GM19324 (cell line): ENCODE measurements around the gene GRM4.
"Not testable (repeated sequence)": the region's sequence is repeated elsewhere in the genome, so short reads cannot be mapped to it uniquely, and the experiment has no call there.

ENCODE experiments used
- ATAC-seq: cut with Tn5 transposase; IDR thresholded peaks from one replicate; pipeline ENCODE4 v1.9.1; 2021; ENCODE audit warnings: mild to moderate bottlenecking, moderate library complexity; ENCODE audit not compliant: unreplicated experiment, low FRiP score

Gene GRM4

GRCh38 chr6:34029489-34030280 lies 116.2 kb downstream of the GRM4 start:
- no peak for ATAC-seq

DNA sequence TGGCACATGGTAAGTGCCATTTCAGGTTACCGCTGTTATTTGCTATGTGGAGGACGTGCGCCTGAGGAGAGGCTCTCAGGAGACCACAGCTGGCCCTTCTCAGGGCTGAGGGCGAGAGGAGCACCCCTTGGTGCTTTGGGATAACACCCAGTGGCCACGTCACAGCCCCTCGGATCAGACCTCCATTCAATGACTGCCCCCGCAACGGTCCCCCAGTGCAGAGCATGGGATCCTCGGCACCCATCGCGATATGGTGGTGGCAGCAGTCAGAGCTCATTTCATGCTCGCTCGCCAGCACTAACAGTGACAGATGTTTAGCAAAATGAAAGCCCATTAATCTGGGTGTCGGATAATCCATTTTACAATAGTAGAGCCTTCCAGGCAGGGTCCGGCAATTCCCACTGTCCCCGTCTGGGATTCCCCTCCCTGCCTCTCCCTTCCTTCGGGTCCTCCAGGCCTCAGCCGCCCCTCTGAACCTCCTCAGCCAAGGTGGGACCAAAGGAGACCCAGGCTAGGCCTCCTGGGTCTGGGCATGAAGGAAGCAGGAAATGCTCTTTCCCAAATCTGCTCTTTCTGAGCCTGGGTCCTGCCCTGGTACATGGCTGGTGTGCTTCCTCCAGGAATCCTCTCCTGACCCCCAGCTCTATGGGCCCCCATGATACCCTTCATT lies 117.1 kb downstream of the GRM4 start:
- no peak for ATAC-seq

- ATAC-seq, result no peak
Observed at GRCh38 chr6:34027939-34028441, 117.9 kb downstream of the GRM4 start.

GRCh38 chr6:34027445-34027936 lies 118.4 kb downstream of the GRM4 start:
- no peak for ATAC-seq

DNA sequence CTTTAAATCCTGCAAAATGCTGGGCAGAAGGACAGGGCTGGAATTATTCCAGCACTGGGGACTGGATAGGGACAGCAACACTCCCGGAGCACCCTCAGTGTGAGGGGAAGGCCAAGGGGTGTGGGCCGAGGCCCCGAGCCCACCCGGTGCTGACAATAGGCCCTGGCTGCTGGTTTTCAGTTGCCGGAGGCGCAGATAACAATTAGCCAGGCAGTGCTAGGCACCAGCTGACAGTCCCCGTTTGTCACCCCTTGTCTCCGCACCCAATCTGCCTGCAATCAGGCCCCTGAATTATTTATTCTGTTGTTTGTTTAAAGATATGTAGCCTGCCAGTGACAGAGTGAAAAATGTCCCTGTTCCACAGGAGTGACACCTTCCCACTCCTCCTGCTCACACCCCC lies 120.0 kb downstream of the GRM4 start:
- ATAC-seq, result no peak

- no peak for ATAC-seq
Observed at GRCh38 chr6:34025112-34025807, 120.6 kb downstream of the GRM4 start.

DNA sequence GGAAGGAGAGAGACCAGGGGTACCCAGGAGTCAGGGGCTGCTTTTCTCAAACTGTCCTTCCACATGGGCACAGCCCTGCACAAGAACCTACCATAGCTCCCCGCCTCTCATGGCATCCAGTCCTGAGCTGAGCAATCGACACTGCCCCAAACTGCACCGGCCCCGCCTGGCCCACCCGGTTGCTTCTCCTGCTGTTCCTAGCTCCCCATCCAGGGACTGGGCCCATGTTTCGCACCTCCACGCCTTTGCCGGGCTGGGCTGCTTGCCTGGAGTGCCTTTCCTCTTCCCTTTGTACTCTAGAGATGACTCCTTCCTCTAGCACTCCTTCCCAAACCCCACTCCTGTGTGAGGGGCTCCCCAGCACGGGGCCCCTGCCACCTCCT lies 123.0 kb downstream of the GRM4 start:
- no peak for ATAC-seq

DNA sequence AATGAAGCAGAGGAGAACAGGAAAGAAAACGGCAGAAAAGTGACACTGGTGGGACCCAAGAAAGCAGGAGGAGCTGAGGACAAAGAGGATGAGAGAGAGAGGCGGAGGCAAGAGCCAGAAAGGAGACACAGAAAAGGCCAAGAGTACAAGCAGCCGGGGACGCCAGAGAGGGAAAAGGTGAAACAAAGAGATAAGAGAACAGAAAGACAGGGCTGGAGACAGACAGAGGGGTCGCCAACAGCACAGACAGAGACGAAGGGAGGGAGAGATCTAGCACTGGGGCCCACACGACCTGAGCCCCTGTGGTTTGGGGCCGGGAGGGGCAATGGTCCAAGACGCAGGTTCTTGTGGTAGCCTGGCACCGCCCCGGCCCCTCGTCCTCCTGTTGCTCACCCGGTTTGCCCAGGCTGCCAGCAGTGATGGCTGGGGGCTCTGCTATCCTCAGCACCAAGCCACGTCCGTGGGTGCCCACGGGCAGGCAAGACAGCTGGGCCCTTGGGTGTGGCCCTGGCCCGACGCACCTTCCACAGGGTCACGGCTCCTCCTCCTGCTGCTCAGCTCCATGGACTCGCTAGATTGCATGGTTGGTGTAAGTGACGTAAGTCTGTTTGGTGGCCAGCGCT lies 123.5 kb downstream of the GRM4 start:
- ATAC-seq, result no peak

- ATAC-seq, result no peak
Observed at GRCh38 chr6:34021554-34022190, 124.2 kb downstream of the GRM4 start.

DNA sequence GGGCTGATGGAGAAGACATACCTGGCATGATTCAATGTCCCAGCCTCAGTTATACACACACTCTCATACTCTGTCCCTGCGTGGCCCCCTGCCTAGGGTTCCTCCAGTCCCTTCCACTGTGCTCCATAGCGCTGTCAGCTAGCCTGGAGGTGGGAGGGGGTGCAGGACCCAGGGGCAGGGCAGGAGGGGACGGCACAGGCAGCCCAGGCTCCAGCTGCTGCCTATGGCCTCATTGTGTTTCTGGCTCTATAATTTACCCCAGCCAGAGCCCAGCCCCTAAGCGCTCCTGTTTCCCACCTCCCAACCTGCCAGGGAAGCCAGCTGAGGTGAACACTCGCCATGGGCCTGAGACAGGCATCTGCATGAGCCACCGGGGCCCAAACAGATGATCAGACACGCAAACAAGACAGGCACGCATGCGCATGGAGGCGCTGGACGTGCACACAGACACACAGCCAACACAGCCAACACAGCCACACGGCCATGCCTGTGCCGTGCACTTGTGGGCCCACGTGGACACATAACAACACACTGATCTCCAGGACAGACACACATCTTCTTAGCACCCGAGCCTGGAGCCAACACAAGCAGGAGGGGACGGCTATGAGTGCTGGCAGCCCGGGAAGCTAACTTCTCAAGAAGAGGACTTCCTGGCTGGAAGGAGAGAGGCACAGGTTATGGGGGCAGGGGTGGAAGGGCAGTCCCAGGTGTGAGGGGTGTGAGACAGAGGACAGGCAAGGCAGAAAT lies 124.9 kb downstream of the GRM4 start:
- no peak for ATAC-seq

- no peak for ATAC-seq
Observed at GRCh38 chr6:34020278-34020677, 125.6 kb downstream of the GRM4 start.

DNA sequence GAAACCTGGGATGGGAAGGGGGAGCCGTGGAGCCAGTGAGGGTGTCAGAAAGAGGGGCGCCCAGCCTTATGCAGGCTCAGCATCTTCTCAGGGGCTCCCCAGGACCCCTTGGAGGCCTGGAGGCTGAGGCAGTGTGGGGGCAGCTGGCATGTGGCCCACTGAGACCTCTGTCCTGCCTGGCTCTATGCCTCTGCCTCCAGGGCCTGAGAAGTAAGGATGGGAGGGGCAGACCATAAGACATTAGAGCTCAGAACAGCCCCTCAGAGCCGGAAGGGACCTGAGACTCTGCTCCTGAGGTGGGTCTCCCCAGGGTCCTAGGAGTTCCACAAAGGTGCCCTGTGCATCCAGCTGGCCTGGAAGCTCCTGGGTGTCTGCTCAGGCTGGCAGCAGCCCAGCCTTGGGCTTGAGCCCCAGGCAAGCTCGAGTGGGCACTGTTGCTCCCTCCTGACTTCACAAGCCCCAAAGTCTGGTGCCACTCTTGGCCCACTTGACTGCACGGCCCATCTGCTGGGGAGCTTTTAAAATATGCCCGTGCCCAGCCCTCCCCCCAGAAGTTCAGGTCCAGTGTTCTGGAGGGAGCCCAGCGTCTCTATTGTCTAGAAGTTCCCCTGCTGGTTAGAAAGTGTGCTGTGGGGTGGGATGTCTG lies 126.8 kb downstream of the GRM4 start:
- ATAC-seq, result no peak

DNA sequence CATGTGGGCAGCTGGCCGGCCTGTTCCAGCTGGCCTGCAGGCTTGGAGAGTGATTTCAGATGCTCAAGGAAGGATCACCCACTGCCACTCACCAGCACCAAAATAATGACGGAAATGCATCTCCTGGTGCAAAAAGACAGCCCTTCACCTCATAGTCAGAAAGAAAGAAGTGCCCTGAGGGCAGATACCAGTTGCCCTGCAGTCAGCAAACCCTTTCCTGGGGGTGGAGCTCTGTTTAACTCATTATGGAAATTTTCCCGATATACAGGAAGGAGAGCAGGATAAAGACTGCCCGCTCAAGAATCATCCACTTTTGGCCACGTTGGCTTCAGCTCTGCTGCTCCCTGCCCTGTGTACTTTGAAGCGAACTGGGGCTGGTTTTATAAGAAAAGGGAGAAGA lies 127.9 kb downstream of the GRM4 start:
- no peak for ATAC-seq

GRCh38 chr6:34017106-34017805 lies 128.6 kb downstream of the GRM4 start:
- ATAC-seq, result no peak

- ATAC-seq, result not testable (repeated sequence)
Observed at GRCh38 chr6:34016573-34016972, 129.3 kb downstream of the GRM4 start.

GRCh38 chr6:34015586-34015985 lies 130.3 kb downstream of the GRM4 start:
- no peak for ATAC-seq

DNA sequence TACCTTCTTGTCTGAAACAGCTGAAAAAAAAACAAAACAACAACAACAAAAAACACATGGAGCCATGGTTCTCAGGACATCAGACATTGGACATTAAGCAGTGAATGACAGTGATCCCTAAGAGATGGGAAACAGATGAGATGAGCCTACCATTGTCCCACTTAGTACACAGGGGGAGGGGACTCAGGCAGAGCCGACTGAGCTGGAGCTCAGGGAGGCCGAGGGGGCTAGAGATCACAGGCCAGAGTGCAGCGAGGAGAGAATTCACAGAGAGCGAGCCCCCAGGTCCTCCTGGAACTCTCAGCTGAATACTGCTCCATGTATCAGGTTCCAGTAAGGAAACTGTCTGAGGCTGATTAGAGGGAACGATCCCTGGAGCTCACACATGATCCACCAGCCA lies 134.6 kb downstream of the GRM4 start:
- no peak for ATAC-seq

DNA sequence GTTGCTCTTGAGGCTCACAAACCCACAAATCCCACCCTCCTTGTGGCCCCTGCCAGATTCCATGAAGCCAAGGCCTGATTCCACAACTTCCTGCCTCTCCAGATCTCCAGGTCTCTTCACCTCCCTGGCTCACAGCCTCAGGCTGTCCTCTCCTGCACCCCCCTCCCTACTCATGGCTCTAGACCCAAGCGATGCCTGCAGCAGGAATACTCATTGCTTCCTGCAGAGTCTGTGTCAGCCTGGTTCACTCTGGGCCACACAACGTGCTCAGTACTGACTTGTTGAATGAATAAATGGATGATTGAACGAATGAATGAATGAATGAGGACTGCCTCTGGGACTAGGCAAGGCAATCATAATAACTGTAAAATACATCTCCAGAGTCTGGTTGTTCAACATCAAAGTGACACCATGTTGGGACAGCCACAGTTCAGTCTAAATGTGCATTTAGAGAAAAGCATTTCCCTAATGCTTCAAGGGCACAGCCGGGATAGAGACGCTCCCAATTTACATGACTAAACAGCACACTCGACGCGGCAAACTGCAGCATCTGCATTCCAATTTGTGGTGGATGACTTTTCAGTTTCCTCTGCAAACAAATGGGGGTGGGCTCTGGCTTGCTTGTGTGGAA lies 139.9 kb downstream of the GRM4 start:
- ATAC-seq, result no peak
